ENCODE data around the gene ELFN1.

ELFN1 gene

GRCh38 chr7:1643270-1644092 is 26.6 kb upstream of the ELFN1 start:
- no peak overlapping the region for H2AFZ ChIP-seq (ENCODE audit: low read length, unreplicated experiment)
- H3K36me3 ChIP-seq (ENCODE audit: insufficient read depth, low read length): no peaks in the 10 kb centered on the region
- no peaks in the 10 kb centered on the region for H3K4me1 ChIP-seq (ENCODE audit: control insufficient read depth, insufficient read depth, low read length, unreplicated experiment)
- H3K79me2 ChIP-seq (ENCODE audit: control insufficient read depth, insufficient read depth, low read length, unreplicated experiment): no peaks in the 10 kb centered on the region
- no peak overlapping the region for H3K4me3 ChIP-seq (ENCODE audit: low read depth, low read length)
- H3K27me3 ChIP-seq (ENCODE audit: insufficient read depth, low read length): peaks cover 33% of the 10 kb centered on the region
- no peak overlapping the region for H3K27ac ChIP-seq (ENCODE audit: low read depth, low read length)

GRCh38 chr7:1644341-1645070 is 25.6 kb upstream of the ELFN1 start:
- Histone ChIP-seq H3K4me3 (ENCODE audit: low read depth, low read length) (no peak overlapping the region), H2AFZ (ENCODE audit: low read length, unreplicated experiment) (no peak overlapping the region), H3K36me3 (ENCODE audit: insufficient read depth, low read length) (no peaks in the 10 kb centered on the region), H3K27ac (ENCODE audit: low read depth, low read length) (no peak overlapping the region), H3K4me1 (ENCODE audit: control insufficient read depth, insufficient read depth, low read length, unreplicated experiment) (no peaks in the 10 kb centered on the region), H3K27me3 (ENCODE audit: insufficient read depth, low read length) (peaks cover 40% of the 10 kb centered on the region), H3K79me2 (ENCODE audit: control insufficient read depth, insufficient read depth, low read length, unreplicated experiment) (no peaks in the 10 kb centered on the region)

- no peaks in the 10 kb centered on the region for H3K4me1 ChIP-seq (ENCODE audit: control insufficient read depth, insufficient read depth, low read length, unreplicated experiment)
- no peak overlapping the region for H3K27ac ChIP-seq (ENCODE audit: low read depth, low read length)
- H3K27me3 ChIP-seq (ENCODE audit: insufficient read depth, low read length): peaks cover 40% of the 10 kb centered on the region
- no peak overlapping the region for H3K4me3 ChIP-seq (ENCODE audit: low read depth, low read length)
- no peaks in the 10 kb centered on the region for H3K36me3 ChIP-seq (ENCODE audit: insufficient read depth, low read length)
- H2AFZ ChIP-seq (ENCODE audit: low read length, unreplicated experiment): no peak overlapping the region
- no peaks in the 10 kb centered on the region for H3K79me2 ChIP-seq (ENCODE audit: control insufficient read depth, insufficient read depth, low read length, unreplicated experiment)
These were observed 25.0 kb upstream of the ELFN1 start for GRCh38 chr7:1645071-1645409.

GRCh38 chr7:1645476-1645875 is 24.6 kb upstream of the ELFN1 start:
- no peak overlapping the region for H3K27ac ChIP-seq (ENCODE audit: low read depth, low read length)
- H3K4me3 ChIP-seq (ENCODE audit: low read depth, low read length): no peak overlapping the region
- no peak overlapping the region for H2AFZ ChIP-seq (ENCODE audit: low read length, unreplicated experiment)
- H3K36me3 ChIP-seq (ENCODE audit: insufficient read depth, low read length): no peaks in the 10 kb centered on the region
- no peaks in the 10 kb centered on the region for H3K4me1 ChIP-seq (ENCODE audit: control insufficient read depth, insufficient read depth, low read length, unreplicated experiment)
- no peaks in the 10 kb centered on the region for H3K79me2 ChIP-seq (ENCODE audit: control insufficient read depth, insufficient read depth, low read length, unreplicated experiment)
- H3K27me3 ChIP-seq (ENCODE audit: insufficient read depth, low read length): peaks cover 45% of the 10 kb centered on the region

GRCh38 chr7:1646391-1646790 is 23.7 kb upstream of the ELFN1 start:
- peaks cover 45% of the 10 kb centered on the region for H3K27me3 ChIP-seq (ENCODE audit: insufficient read depth, low read length)

GRCh38 chr7:1646957-1647891 is 22.9 kb upstream of the ELFN1 start:
- Histone ChIP-seq H3K27me3 (ENCODE audit: insufficient read depth, low read length) (peaks cover 42% of the 10 kb centered on the region), H3K27ac (ENCODE audit: low read depth, low read length) (no peak overlapping the region), H2AFZ (ENCODE audit: low read length, unreplicated experiment) (no peak overlapping the region), H3K79me2 (ENCODE audit: control insufficient read depth, insufficient read depth, low read length, unreplicated experiment) (no peaks in the 10 kb centered on the region), H3K4me3 (ENCODE audit: low read depth, low read length) (no peak overlapping the region), H3K4me1 (ENCODE audit: control insufficient read depth, insufficient read depth, low read length, unreplicated experiment) (no peaks in the 10 kb centered on the region), H3K36me3 (ENCODE audit: insufficient read depth, low read length) (no peaks in the 10 kb centered on the region)

More at GRCh38 chr7:1646391-1646790, 23.7 kb upstream of the ELFN1 start:
- Histone ChIP-seq H3K36me3 (ENCODE audit: insufficient read depth, low read length) (no peaks in the 10 kb centered on the region), H3K27ac (ENCODE audit: low read depth, low read length) (no peak overlapping the region), H3K4me1 (ENCODE audit: control insufficient read depth, insufficient read depth, low read length, unreplicated experiment) (no peaks in the 10 kb centered on the region), H3K79me2 (ENCODE audit: control insufficient read depth, insufficient read depth, low read length, unreplicated experiment) (no peaks in the 10 kb centered on the region), H3K4me3 (ENCODE audit: low read depth, low read length) (no peak overlapping the region), H2AFZ (ENCODE audit: low read length, unreplicated experiment) (no peak overlapping the region)

GRCh38 chr7:1647961-1648672 is 22.0 kb upstream of the ELFN1 start:
- no peak overlapping the region for H3K27ac ChIP-seq (ENCODE audit: low read depth, low read length)
- H3K4me3 ChIP-seq (ENCODE audit: low read depth, low read length): no peak overlapping the region
- H3K36me3 ChIP-seq (ENCODE audit: insufficient read depth, low read length): no peaks in the 10 kb centered on the region
- peaks cover 39% of the 10 kb centered on the region for H3K27me3 ChIP-seq (ENCODE audit: insufficient read depth, low read length)
- no peaks in the 10 kb centered on the region for H3K79me2 ChIP-seq (ENCODE audit: control insufficient read depth, insufficient read depth, low read length, unreplicated experiment)
- no peaks in the 10 kb centered on the region for H3K4me1 ChIP-seq (ENCODE audit: control insufficient read depth, insufficient read depth, low read length, unreplicated experiment)
- no peak overlapping the region for H2AFZ ChIP-seq (ENCODE audit: low read length, unreplicated experiment)

- no peaks in the 10 kb centered on the region for H3K4me1 ChIP-seq (ENCODE audit: control insufficient read depth, insufficient read depth, low read length, unreplicated experiment)
- H3K27me3 ChIP-seq (ENCODE audit: insufficient read depth, low read length): peaks cover 35% of the 10 kb centered on the region
These were observed 20.2 kb upstream of the ELFN1 start for GRCh38 chr7:1649751-1650326.

GRCh38 chr7:1650363-1651030 is 19.6 kb upstream of the ELFN1 start:
- H3K4me3 ChIP-seq (ENCODE audit: low read depth, low read length): no peak overlapping the region
- H3K36me3 ChIP-seq (ENCODE audit: insufficient read depth, low read length): no peaks in the 10 kb centered on the region
- H3K27ac ChIP-seq (ENCODE audit: low read depth, low read length): no peak overlapping the region
- no peak overlapping the region for H2AFZ ChIP-seq (ENCODE audit: low read length, unreplicated experiment)
- H3K4me1 ChIP-seq (ENCODE audit: control insufficient read depth, insufficient read depth, low read length, unreplicated experiment): no peaks in the 10 kb centered on the region
- peaks cover 38% of the 10 kb centered on the region for H3K27me3 ChIP-seq (ENCODE audit: insufficient read depth, low read length)
- no peaks in the 10 kb centered on the region for H3K79me2 ChIP-seq (ENCODE audit: control insufficient read depth, insufficient read depth, low read length, unreplicated experiment)

More at GRCh38 chr7:1649751-1650326, 20.2 kb upstream of the ELFN1 start:
- Histone ChIP-seq H3K79me2 (ENCODE audit: control insufficient read depth, insufficient read depth, low read length, unreplicated experiment) (no peaks in the 10 kb centered on the region), H3K27ac (ENCODE audit: low read depth, low read length) (no peak overlapping the region), H2AFZ (ENCODE audit: low read length, unreplicated experiment) (no peak overlapping the region), H3K4me3 (ENCODE audit: low read depth, low read length) (no peak overlapping the region), H3K36me3 (ENCODE audit: insufficient read depth, low read length) (no peaks in the 10 kb centered on the region)
